Measurements from ENCODE around the gene IL6R. TPM values are rescaled to one million over a fixed set of nuclear protein-coding genes. Genes with fewer than 3 reads are reported as not detected.
"Not testable (repeated sequence)": the region's sequence is repeated elsewhere in the genome, so short reads cannot be mapped to it uniquely, and the experiment has no call there.

Gene IL6R
- total and polyA plus RNA-seq, 2 of the 4 experiments (the other 2 are of a cell fraction) = 5.3 to 9.5 TPM

- ATAC-seq (ENCODE audit: low read depth) (no peak), DNase-seq (no peak)
- H3K4ac ChIP-seq (ENCODE audit: low read depth, low read length) = no peak overlapping the region
- H2AK5ac ChIP-seq (ENCODE audit: low read depth, low read length) = no peak overlapping the region
- no peak overlapping the region for H2BK120ac ChIP-seq (ENCODE audit: low read depth, low read length)
- H4K5ac ChIP-seq (ENCODE audit: low read depth, low read length) = no peak overlapping the region
- no peak overlapping the region; the same call in 1 of the 2 replicates for H2BK20ac ChIP-seq (ENCODE audit: low read depth, low read length)
- no peak overlapping the region for H3K18ac ChIP-seq (ENCODE audit: low read depth, low read length)
- no peak overlapping the region for H2AFZ ChIP-seq (replicated peaks; ENCODE audit: low read length, poor library complexity)
- no peak overlapping the region for H4K91ac ChIP-seq (ENCODE audit: insufficient read depth, low read depth, low read length)
- H3K4me2 ChIP-seq (ENCODE audit: low read depth, low read length) = no peak overlapping the region
- no peak overlapping the region for H3K27ac ChIP-seq (ENCODE audit: insufficient read depth, low read length)
- in situ Hi-C loops (cut with MboI; ENCODE audit: low sequenced_read_pairs) = loop anchor here (5.0 kb wide), 1 partner anchor 61 kb away; no protein-coding TSS in a partner anchor
- no peak overlapping the region for H3K56ac ChIP-seq (ENCODE audit: extremely low read depth, insufficient read depth, low read length)
- no peaks in the 10 kb centered on the region for H3K9me3 ChIP-seq (ENCODE audit: control insufficient read depth, insufficient read depth, low read length)
- no peaks in the 10 kb centered on the region for H3K79me1 ChIP-seq (ENCODE audit: low read depth in 1 of 2, low read length in 2 of 2)
- CTCF ChIA-PET = interaction anchor here (1.0 kb wide), 1 partner anchor 61 kb away, joined by 6 read pairs; no protein-coding TSS in a partner anchor
- dilution Hi-C loops (cut with HindIII; ENCODE audit: low sequenced_read_pairs, unreplicated experiment) = no loop called here
- H3K36me3 ChIP-seq (ENCODE audit: control insufficient read depth, insufficient read depth, low read length) = no peaks in the 10 kb centered on the region
- H2BK5ac ChIP-seq (ENCODE audit: low read depth, low read length, poor library complexity, severe bottlenecking) = no peak overlapping the region
- H3K4me3 ChIP-seq (ENCODE audit: insufficient read depth, low read depth, low read length) = no peak overlapping the region
- POLR2A ChIA-PET (ENCODE audit: unreplicated experiment) = no interaction called here
- TF ChIP-seq BHLHE40 (IDR thresholded peaks at IDR 0.05; ENCODE audit: low read depth, low read length) (no peak), ELK1 (IDR thresholded peaks at IDR 0.05; ENCODE audit: borderline replicate concordance, low read depth, low read length) (no peak), POLR2A (IDR thresholded peaks at IDR 0.05; ENCODE audit: low read depth, low read length) (no peak)
- no peak overlapping the region for H2BK15ac ChIP-seq (ENCODE audit: low read depth, low read length)
- 38% methylated on average over 2 of the region's 7 CpGs; no CpG with 5 or more reads in 1 of the 2 experiments for WGBS, 2 experiments (ENCODE audit: extremely low coverage in 2 of 2, insufficient read length in 1 of 2)
- no peak overlapping the region for H3K23ac ChIP-seq (ENCODE audit: low read depth, low read length)
- no peak overlapping the region for H4K8ac ChIP-seq (ENCODE audit: low read depth in 2 of 2, low read length in 2 of 2)
- H3K4me1 ChIP-seq (ENCODE audit: control insufficient read depth, insufficient read depth, low read length) = peaks cover 3% of the 10 kb centered on the region; the same call in 1 of the 2 replicates
- H3K9ac ChIP-seq (ENCODE audit: low read depth, low read length) = no peak overlapping the region
- no TSS peak for BruUV-seq (replicated peaks)
- intact Hi-C loops (cut with micrococcal nuclease) = no loop called here
- peaks cover 46% of the 10 kb centered on the region for H3K27me3 ChIP-seq (ENCODE audit: control insufficient read depth, insufficient read depth, low read length)
- H2AK9ac ChIP-seq (replicated peaks; ENCODE audit: low read depth, low read length, poor library complexity) = no peak overlapping the region
- no peak overlapping the region for H3K14ac ChIP-seq (replicated peaks; ENCODE audit: low read depth, low read length)
- peaks cover 5% of the 10 kb centered on the region for H3K9me1 ChIP-seq (ENCODE audit: insufficient read depth, low read length)
- H4K20me1 ChIP-seq (ENCODE audit: insufficient read depth, low read length) = peaks cover 4% of the 10 kb centered on the region; the same call in 1 of the 2 replicates
These were observed 80.9 kb downstream of the IL6R start for GRCh38 chr1:154485910-154486496.

GRCh38 chr1:154486756-154487155 is 81.6 kb downstream of the IL6R start:
- in situ Hi-C loops (cut with MboI; ENCODE audit: low sequenced_read_pairs) = loop anchor here (5.0 kb wide), 1 partner anchor 61 kb away; no protein-coding TSS in a partner anchor

More at GRCh38 chr1:154486756-154487155, 81.6 kb downstream of the IL6R start:
- H3K9me3 ChIP-seq (ENCODE audit: control insufficient read depth, insufficient read depth, low read length); H2BK5ac ChIP-seq (ENCODE audit: low read depth, low read length, poor library complexity, severe bottlenecking); H3K23ac ChIP-seq (ENCODE audit: low read depth, low read length); H2AFZ ChIP-seq (replicated peaks; ENCODE audit: low read length, poor library complexity); H4K91ac ChIP-seq (ENCODE audit: insufficient read depth, low read depth, low read length); H2BK20ac ChIP-seq (ENCODE audit: low read depth, low read length); H3K4me2 ChIP-seq (ENCODE audit: low read depth, low read length); H4K20me1 ChIP-seq (ENCODE audit: insufficient read depth, low read length); DNase-seq; H3K9me1 ChIP-seq (ENCODE audit: insufficient read depth, low read length); H3K4ac ChIP-seq (ENCODE audit: low read depth, low read length); H3K79me1 ChIP-seq (ENCODE audit: low read depth in 1 of 2, low read length in 2 of 2); POLR2A ChIA-PET (ENCODE audit: unreplicated experiment); intact Hi-C loops (cut with micrococcal nuclease); H3K14ac ChIP-seq (replicated peaks; ENCODE audit: low read depth, low read length); H4K5ac ChIP-seq (ENCODE audit: low read depth, low read length); ATAC-seq (ENCODE audit: low read depth); H2AK9ac ChIP-seq (replicated peaks; ENCODE audit: low read depth, low read length, poor library complexity); dilution Hi-C loops (cut with HindIII; ENCODE audit: low sequenced_read_pairs, unreplicated experiment); H3K18ac ChIP-seq (ENCODE audit: low read depth, low read length); BruUV-seq (replicated peaks); H2BK120ac ChIP-seq (ENCODE audit: low read depth, low read length); H3K4me3 ChIP-seq (ENCODE audit: insufficient read depth, low read depth, low read length); H3K4me1 ChIP-seq (ENCODE audit: control insufficient read depth, insufficient read depth, low read length); H3K9ac ChIP-seq (ENCODE audit: low read depth, low read length); H2AK5ac ChIP-seq (ENCODE audit: low read depth, low read length); H3K56ac ChIP-seq (ENCODE audit: extremely low read depth, insufficient read depth, low read length); H3K27ac ChIP-seq (ENCODE audit: insufficient read depth, low read length); H4K8ac ChIP-seq (ENCODE audit: low read depth in 2 of 2, low read length in 2 of 2); H2BK15ac ChIP-seq (ENCODE audit: low read depth, low read length); H3K36me3 ChIP-seq (ENCODE audit: control insufficient read depth, insufficient read depth, low read length): not testable (repeated sequence)
- H3K27me3 ChIP-seq (ENCODE audit: control insufficient read depth, insufficient read depth, low read length) = peaks cover 53% of the 10 kb centered on the region
- WGBS, 2 experiments (ENCODE audit: extremely low coverage in 2 of 2, insufficient read length in 1 of 2) = 73% methylated on average over 3 of the region's 5 CpGs; no CpG with 5 or more reads in 1 of the 2 experiments
- CTCF ChIA-PET = interaction anchor here (1.0 kb wide), 1 partner anchor 60 kb away, joined by 6 read pairs; no protein-coding TSS in a partner anchor

All from IMR-90 (cell line).